K562 (cell line): Measurements from ENCODE around the gene DSC1. TPM values are rescaled to one million over a fixed set of nuclear protein-coding genes. Genes with fewer than 3 reads are reported as not detected.

ENCODE experiments used
- ATAC-seq: fragments of 200-7000 bp; cut with Tn5 transposase; 3 replicates; pipeline ENCODE4 v1.9.1; 2020; ENCODE audit warnings: moderate library complexity
- BruUV-seq: library from RNA; stranded (reverse); fragments of 400-500 nt; replicated peaks from 2 replicates; lab custom pipeline; 2021; lab: Mats Ljungman, UMichigan
- CTCF ChIA-PET: fragments of 300-600 bp; formaldehyde crosslinking; extraction: SDS; loops from one replicate; lab custom pipeline; 2021; ENCODE audit warnings: low intra/inter-chr PET ratio; lab: Yijun Ruan, JAX
- POLR2A ChIA-PET: fragments of 300-600, 350-650 bp; sonication (Branson Sonifier 250); formaldehyde crosslinking; extraction: SDS; loops from one replicate; lab custom pipeline; 2021; ENCODE audit warnings: antibody characterized with exemption, inconsistent platforms; lab: Yijun Ruan, JAX
- DNase-seq, 4 experiments: peaks; one replicate each; pipeline versions ENCODE4 v3.0.0 to v3.0.0-alpha.2; 2011 to 2018; ENCODE audit warnings: low spot score in 3 of 4, mixed read lengths in 3 of 4; ENCODE audit errors: extremely low read depth in 1 of 4
- FAIRE-seq: peaks from 2 replicates; lab custom pipeline; 2011; peaks lifted over from hg19 to GRCh38; lab: Jason Lieb, UNC
- H2AFZ ChIP-seq: 2 replicates; pipeline ENCODE4 v1.6.0; 2011; ENCODE audit warnings: low read depth, low read length, control low read depth, inconsistent platforms
- H3K27ac ChIP-seq: fragments of 200-600 bp; 3 replicates; pipeline ENCODE4 v1.8.0; 2011; ENCODE audit warnings: low read depth, mild to moderate bottlenecking, control low read depth, inconsistent platforms, low read length, moderate library complexity, mixed read lengths; ENCODE audit errors: extremely low read depth
- H3K27me3 ChIP-seq, 2 experiments: fragments of 300-600 bp in 1 of 2; 2 replicates in 1 of 2; 3 replicates in 1 of 2; pipeline versions ENCODE4 v1.6.0 to v1.8.0; 2011; ENCODE audit warnings: inconsistent platforms in 2 of 2, low read length in 2 of 2, mild to moderate bottlenecking in 1 of 2, mixed read lengths in 1 of 2, moderate library complexity in 1 of 2; ENCODE audit not compliant: control insufficient read depth in 2 of 2, insufficient read depth in 2 of 2
- H3K36me3 ChIP-seq: fragments of 300-600 bp; 3 replicates; pipeline ENCODE4 v1.8.0; 2011; ENCODE audit warnings: mild to moderate bottlenecking, low read length, inconsistent platforms; ENCODE audit not compliant: control insufficient read depth, insufficient read depth
- H3K4me1 ChIP-seq, 2 experiments: fragments of 200-600 bp in 1 of 2; replicated peaks in 1 of 2; 2 replicates in 1 of 2; 3 replicates in 1 of 2; pipeline versions ENCODE4 v1.5.1 to v1.8.0; 2011; ENCODE audit warnings: inconsistent platforms in 2 of 2, low read length in 2 of 2, mild to moderate bottlenecking in 1 of 2, mixed read lengths in 1 of 2, moderate library complexity in 1 of 2; ENCODE audit not compliant: control insufficient read depth in 2 of 2, insufficient read depth in 2 of 2
- H3K4me2 ChIP-seq: 2 replicates; pipeline ENCODE4 v1.6.1; 2011; ENCODE audit warnings: low read length, control low read depth, inconsistent platforms, mixed read lengths; ENCODE audit not compliant: insufficient read depth
- H3K4me3 ChIP-seq: fragments of 200-600 bp; sonication (generic), shearing (Covaris generic); 2 replicates; pipeline ENCODE4 v1.5.1; 2016; ENCODE audit warnings: control low read depth, inconsistent platforms
- H3K79me2 ChIP-seq: fragments of 200-600 bp; 3 replicates; pipeline ENCODE4 v1.8.0; 2011; ENCODE audit warnings: low read length, inconsistent platforms; ENCODE audit not compliant: control insufficient read depth, insufficient read depth
- H3K9ac ChIP-seq, 2 experiments: 2 replicates each; pipeline versions ENCODE4 v1.6.0 to v1.6.1; 2011; ENCODE audit warnings: low read depth in 2 of 2, low read length in 2 of 2, control low read depth in 1 of 2, inconsistent platforms in 1 of 2, mild to moderate bottlenecking in 1 of 2, mixed read lengths in 1 of 2; ENCODE audit not compliant: insufficient read depth in 1 of 2
- H3K9me1 ChIP-seq: one replicate; pipeline ENCODE4 v1.6.0; 2011; ENCODE audit warnings: inconsistent platforms, mild to moderate bottlenecking, low read length, moderate library complexity; ENCODE audit not compliant: control insufficient read depth, insufficient read depth
- H3K9me3 ChIP-seq: replicated peaks from 2 replicates; pipeline ENCODE4 v1.5.1; 2011; ENCODE audit warnings: low read depth, low read length, inconsistent platforms; ENCODE audit not compliant: control insufficient read depth, insufficient read depth
- H4K20me1 ChIP-seq: replicated peaks from 2 replicates; pipeline ENCODE4 v1.6.1; 2011; ENCODE audit warnings: low read length, inconsistent platforms, mixed read lengths; ENCODE audit not compliant: control insufficient read depth, insufficient read depth
- EP300 ChIP-seq: IDR thresholded peaks from 2 replicates; pipeline ENCODE4 v1.6.1; 2012; ENCODE audit warnings: low read length, improper control_type of control experiment
- EP400 ChIP-seq: fragments of 450-650 bp; IDR thresholded peaks from 2 replicates; pipeline ENCODE4 v1.6.1; 2017; ENCODE audit warnings: antibody characterized with exemption, mild to moderate bottlenecking, moderate library complexity
- ESRRB ChIP-seq: fragments of 250-450 bp; sonication (Bioruptor Pico); IDR thresholded peaks from 2 replicates; pipeline ENCODE4 v1.5.0; 2020; ENCODE audit warnings: mild to moderate bottlenecking, moderate library complexity, borderline replicate concordance
- KAT7 ChIP-seq: sonication (generic); formaldehyde crosslinking; IDR thresholded peaks from 2 replicates; pipeline ENCODE4 v1.8.0; 2022; ENCODE audit warnings: missing genetic modification reagents, mild to moderate bottlenecking, borderline replicate concordance
- RBM39 ChIP-seq: fragments of 200-400 bp; formaldehyde crosslinking; optimal IDR thresholded peaks from 2 replicates; pipeline ENCODE3; 2018; ENCODE audit warnings: low read depth, low read length
- XRCC3 ChIP-seq: fragments of 450-650 bp; IDR thresholded peaks from 2 replicates; pipeline ENCODE4 v1.6.1; 2017; ENCODE audit warnings: mild to moderate bottlenecking, moderate library complexity
- ZNF146 ChIP-seq: IDR thresholded peaks from one replicate; pipeline ENCODE4 v1.6.1; 2018; ENCODE audit warnings: missing compliant biosample characterization; ENCODE audit not compliant: unreplicated experiment
- ZNF316 ChIP-seq: fragments of 450-650 bp; IDR thresholded peaks from 2 replicates; pipeline ENCODE4 v1.6.1; 2016
- ZNF324 ChIP-seq: fragments of 250-450 bp; sonication (Bioruptor Pico); IDR thresholded peaks from 2 replicates; pipeline ENCODE4 v1.4.0; 2020; ENCODE audit warnings: mild to moderate bottlenecking
- WGBS: fragments of 100-300 bp; shearing (Covaris generic); methylation state at CpG from one replicate; pipeline ENCODE4 v1.1.6; 2016; ENCODE audit warnings: low coverage, mixed read lengths; ENCODE audit not compliant: insufficient coverage; ENCODE audit errors: missing lambda C conversion rate; 5-methylcytosine and 5-hydroxymethylcytosine counted together
- in situ Hi-C: fragments of 300-500 bp; cut with MboI; formaldehyde crosslinking; loops from 4 replicates; pipeline ENCODE4 v1.15.0; 2018; ENCODE audit warnings: inconsistent platforms, mixed read lengths
- intact Hi-C: fragments of 100-400 bp; cut with micrococcal nuclease; formaldehyde crosslinking; loops from 2 replicates; pipeline ENCODE4 v1.14.2; 2022
- polyA plus RNA-seq, 8 experiments: library from polyadenylated mRNA; depleted of rRNA in 4 of 8; stranded (reverse) in 5 of 8; unstranded in 3 of 8; fragments of >200 nt; fragmentation: Nextera tagmentation in 2 of 8; fragmentation: Illumina TruSeq in 1 of 8; extraction: Ambion mirVana in 2 of 8; extraction: Trizol in 1 of 8; gene quantifications; 2 replicates each; pipeline versions ENCODE4 v1.2.1 to v1.2.3, GENCODE V29; 2011 to 2014; ENCODE audit warnings: inconsistent platforms in 1 of 8, missing spikeins in 1 of 8
- total RNA-seq, 7 experiments: library from RNA; depleted of rRNA in 6 of 7; stranded (reverse); fragments of >200 nt in 6 of 7; fragmentation: Illumina TruSeq in 2 of 7; extraction: Trizol in 2 of 7; gene quantifications; 2 replicates each; pipeline versions ENCODE4 v1.2.1 to v1.2.3, GENCODE V29; 2011 to 2021; ENCODE audit warnings: low replicate concordance in 1 of 7
- TF ChIP-seq, protein P1 (sequence below): fragments of 250-450 bp; sonication (Bioruptor Pico); IDR thresholded peaks from 2 replicates; pipeline ENCODE4 v1.9.0; 2021; ENCODE audit warnings: mild to moderate bottlenecking, inconsistent platforms
- TF ChIP-seq, protein P2 (sequence below): fragments of 450-650 bp; formaldehyde crosslinking; IDR thresholded peaks from 2 replicates; pipeline ENCODE4 v1.4.0; 2020; ENCODE audit warnings: mild to moderate bottlenecking, moderate library complexity
- TF ChIP-seq, protein P3 (sequence below): sonication (generic); formaldehyde crosslinking; IDR thresholded peaks from 2 replicates; pipeline ENCODE4 v1.8.1; 2023; ENCODE audit warnings: mild to moderate bottlenecking, missing genetic modification reagents
- TF ChIP-seq, protein P4 (sequence below), 3 experiments: IDR thresholded peaks in 2 of 3; conservative IDR thresholded peaks in 1 of 3; 2 replicates each; pipeline ENCODE4 v1.5.1; 2011 to 2012; ENCODE audit warnings: low read length in 3 of 3, mild to moderate bottlenecking in 3 of 3, control low read depth in 2 of 3, improper control_type of control experiment in 1 of 3, inconsistent platforms in 1 of 3, low read depth in 1 of 3, mixed read lengths in 1 of 3, moderate library complexity in 1 of 3; ENCODE audit not compliant: insufficient read depth in 2 of 3

The DSC1 gene
- total and polyA plus RNA-seq, 9 of the 15 experiments (the other 6 are each of a cell fraction or from before 2014, with no cell fraction given), result 0.04 to 0.07 (median 0.05) TPM; not detected in 4

DNA sequence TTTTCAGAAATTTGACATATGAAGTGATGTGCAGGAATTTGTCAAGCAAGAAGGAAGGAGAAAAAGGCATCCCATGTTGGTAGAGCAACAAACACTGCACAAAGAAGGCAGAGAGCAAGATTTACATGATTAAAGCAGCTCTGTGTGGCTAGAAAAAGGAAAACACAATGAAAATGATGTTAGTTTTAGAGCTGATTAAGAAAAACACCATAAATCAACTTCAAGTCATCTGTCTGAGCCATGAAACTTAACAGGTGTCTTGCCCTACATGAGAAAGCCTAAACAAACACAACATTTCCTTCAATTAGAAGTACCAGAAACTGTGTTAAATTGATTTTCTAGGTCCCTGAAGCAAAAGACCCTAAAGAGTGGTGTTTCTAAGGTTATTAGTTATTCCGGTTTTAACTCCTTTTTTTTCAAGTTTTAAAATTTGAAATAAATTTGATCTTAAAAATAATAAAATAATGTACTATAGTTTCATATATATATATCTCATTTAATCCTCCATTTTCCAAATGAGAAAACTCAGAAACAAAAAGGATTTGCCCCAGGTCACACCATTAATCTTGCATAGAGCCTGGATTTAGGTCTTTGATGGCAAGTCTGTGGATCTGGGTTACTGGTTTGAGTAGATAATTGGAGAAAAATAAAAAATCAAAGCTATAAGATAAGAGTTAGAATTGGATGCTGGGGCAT is 8.6 kb upstream of the DSC1 start (continued):
- TF ChIP-seq EP400 (no peak), RBM39 (no peak), KAT7 (CRISPR knock-in tag) (no peak), ZNF324 (no peak), EP300 (no peak), XRCC3 (no peak)
- TF ChIP-seq, protein P1, sequence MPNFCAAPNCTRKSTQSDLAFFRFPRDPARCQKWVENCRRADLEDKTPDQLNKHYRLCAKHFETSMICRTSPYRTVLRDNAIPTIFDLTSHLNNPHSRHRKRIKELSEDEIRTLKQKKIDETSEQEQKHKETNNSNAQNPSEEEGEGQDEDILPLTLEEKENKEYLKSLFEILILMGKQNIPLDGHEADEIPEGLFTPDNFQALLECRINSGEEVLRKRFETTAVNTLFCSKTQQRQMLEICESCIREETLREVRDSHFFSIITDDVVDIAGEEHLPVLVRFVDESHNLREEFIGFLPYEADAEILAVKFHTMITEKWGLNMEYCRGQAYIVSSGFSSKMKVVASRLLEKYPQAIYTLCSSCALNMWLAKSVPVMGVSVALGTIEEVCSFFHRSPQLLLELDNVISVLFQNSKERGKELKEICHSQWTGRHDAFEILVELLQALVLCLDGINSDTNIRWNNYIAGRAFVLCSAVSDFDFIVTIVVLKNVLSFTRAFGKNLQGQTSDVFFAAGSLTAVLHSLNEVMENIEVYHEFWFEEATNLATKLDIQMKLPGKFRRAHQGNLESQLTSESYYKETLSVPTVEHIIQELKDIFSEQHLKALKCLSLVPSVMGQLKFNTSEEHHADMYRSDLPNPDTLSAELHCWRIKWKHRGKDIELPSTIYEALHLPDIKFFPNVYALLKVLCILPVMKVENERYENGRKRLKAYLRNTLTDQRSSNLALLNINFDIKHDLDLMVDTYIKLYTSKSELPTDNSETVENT (CRISPR knock-in tag), result no peak

DNA sequence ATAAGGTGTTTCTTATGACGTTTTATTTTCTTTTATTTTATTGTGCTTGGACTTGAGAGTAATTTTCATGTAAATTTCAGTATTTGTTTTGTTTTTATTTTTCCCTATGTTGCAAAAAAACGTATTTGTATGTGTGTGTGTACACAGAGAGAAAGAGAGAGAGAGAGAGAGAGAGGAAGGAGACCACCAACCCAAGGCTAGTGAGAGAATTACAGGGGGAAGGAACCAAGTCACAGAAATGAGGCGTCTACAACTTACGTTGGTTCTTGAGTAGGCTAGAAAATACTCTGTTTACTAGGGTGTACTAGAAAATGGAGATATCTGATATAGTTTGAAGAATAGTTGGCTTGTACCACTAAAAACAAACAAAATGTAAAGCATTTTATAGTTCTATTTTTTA is 7.7 kb upstream of the DSC1 start:
- ChIA-PET POLR2A (no interaction called here), CTCF (no interaction called here)
- Histone ChIP-seq H3K79me2 (no peaks in the 10 kb centered on the region), H3K9me1 (no peaks in the 10 kb centered on the region), H3K4me3 (no peak overlapping the region), H3K36me3 (no peaks in the 10 kb centered on the region), H3K9ac (no peak overlapping the region), H3K27ac (no peak overlapping the region), H3K27me3 (no peaks in the 10 kb centered on the region), H3K9me3 (no peaks in the 10 kb centered on the region), H3K4me1 (no peaks in the 10 kb centered on the region), H2AFZ (no peak overlapping the region), H3K4me2 (no peak overlapping the region), H4K20me1 (no peaks in the 10 kb centered on the region)
- DNase-seq, result peak in 1 of 4 experiments; percentile 18
- no TSS peak for BruUV-seq
- in situ Hi-C loops, result no loop called here
- WGBS, result 10% methylated on average over 4 of the region's 4 CpGs
- intact Hi-C loops, result no loop called here
- peak; percentile 80 for ATAC-seq
- FAIRE-seq, result no peak
- TF ChIP-seq, protein P2, sequence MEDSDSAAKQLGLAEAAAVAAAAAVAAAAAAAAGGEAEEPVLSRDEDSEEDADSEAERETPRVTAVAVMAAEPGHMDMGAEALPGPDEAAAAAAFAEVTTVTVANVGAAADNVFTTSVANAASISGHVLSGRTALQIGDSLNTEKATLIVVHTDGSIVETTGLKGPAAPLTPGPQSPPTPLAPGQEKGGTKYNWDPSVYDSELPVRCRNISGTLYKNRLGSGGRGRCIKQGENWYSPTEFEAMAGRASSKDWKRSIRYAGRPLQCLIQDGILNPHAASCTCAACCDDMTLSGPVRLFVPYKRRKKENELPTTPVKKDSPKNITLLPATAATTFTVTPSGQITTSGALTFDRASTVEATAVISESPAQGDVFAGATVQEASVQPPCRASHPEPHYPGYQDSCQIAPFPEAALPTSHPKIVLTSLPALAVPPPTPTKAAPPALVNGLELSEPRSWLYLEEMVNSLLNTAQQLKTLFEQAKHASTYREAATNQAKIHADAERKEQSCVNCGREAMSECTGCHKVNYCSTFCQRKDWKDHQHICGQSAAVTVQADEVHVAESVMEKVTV (CRISPR knock-in tag), result no peak
- TF ChIP-seq KAT7 (CRISPR knock-in tag) (no peak), ZNF316 (0 out of 2 replicates have a peak, but pooled peaks have one; percentile 11), ZNF146 (CRISPR knock-in tag) (no peak), ZNF324 (no peak), ESRRB (CRISPR knock-in tag) (no peak)
- TF ChIP-seq, protein P3, sequence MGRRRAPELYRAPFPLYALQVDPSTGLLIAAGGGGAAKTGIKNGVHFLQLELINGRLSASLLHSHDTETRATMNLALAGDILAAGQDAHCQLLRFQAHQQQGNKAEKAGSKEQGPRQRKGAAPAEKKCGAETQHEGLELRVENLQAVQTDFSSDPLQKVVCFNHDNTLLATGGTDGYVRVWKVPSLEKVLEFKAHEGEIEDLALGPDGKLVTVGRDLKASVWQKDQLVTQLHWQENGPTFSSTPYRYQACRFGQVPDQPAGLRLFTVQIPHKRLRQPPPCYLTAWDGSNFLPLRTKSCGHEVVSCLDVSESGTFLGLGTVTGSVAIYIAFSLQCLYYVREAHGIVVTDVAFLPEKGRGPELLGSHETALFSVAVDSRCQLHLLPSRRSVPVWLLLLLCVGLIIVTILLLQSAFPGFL (CRISPR knock-in tag), result no peak
- TF ChIP-seq, protein P4, sequence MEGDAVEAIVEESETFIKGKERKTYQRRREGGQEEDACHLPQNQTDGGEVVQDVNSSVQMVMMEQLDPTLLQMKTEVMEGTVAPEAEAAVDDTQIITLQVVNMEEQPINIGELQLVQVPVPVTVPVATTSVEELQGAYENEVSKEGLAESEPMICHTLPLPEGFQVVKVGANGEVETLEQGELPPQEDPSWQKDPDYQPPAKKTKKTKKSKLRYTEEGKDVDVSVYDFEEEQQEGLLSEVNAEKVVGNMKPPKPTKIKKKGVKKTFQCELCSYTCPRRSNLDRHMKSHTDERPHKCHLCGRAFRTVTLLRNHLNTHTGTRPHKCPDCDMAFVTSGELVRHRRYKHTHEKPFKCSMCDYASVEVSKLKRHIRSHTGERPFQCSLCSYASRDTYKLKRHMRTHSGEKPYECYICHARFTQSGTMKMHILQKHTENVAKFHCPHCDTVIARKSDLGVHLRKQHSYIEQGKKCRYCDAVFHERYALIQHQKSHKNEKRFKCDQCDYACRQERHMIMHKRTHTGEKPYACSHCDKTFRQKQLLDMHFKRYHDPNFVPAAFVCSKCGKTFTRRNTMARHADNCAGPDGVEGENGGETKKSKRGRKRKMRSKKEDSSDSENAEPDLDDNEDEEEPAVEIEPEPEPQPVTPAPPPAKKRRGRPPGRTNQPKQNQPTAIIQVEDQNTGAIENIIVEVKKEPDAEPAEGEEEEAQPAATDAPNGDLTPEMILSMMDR (IDR thresholded peaks at IDR 0.05 in 2 of 3, conservative IDR thresholded peaks at IDR 0.05 in 1 of 3; ENCODE audit: insufficient read depth in 2 of 3, low read depth in 1 of 3, low read length in 3 of 3), result peak in 2 of 3 experiments; percentile 14 to 46; a peak in 2 of 6 replicates
